Hematopoietic multipotent progenitor cell treated with erythropoietin and hydrocortisone succinate and interleukin-3 and kit ligand, for 17 days (in vitro differentiated cells): ENCODE data around the gene DLG2.
"Not testable (repeated sequence)": the region's sequence is repeated elsewhere in the genome, so short reads cannot be mapped to it uniquely, and the experiment has no call there.

Experiments
- DNase-seq: peaks from one replicate; pipeline ENCODE4 v3.0.0-alpha.2; 2015; ENCODE audit warnings: low spot score

The DLG2 gene

GRCh38 chr11:83455356-83455755, 2171.8 kb downstream of the DLG2 start:
- DNase-seq: no peak

DNA sequence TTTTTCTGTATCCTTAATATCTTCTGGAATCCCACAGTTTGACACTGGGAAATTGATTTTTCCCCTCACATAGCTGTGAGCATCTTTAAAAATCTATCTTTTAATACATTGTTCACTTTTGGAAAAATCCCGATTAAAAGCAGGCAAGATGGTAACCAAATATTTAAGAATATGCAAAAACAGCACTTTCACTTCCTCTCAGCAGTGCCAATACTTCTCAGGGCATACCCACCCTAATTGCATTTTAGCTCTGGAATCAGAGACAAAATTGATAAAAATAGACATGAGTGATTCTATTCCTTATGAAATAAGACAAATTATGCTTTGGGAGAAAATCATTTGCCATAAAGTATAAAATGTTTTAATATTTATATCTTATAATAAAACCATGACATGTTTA, 2172.5 kb downstream of the DLG2 start:
- no peak for DNase-seq

- no peak for DNase-seq
Measured at GRCh38 chr11:83449338-83449913, 2177.7 kb downstream of the DLG2 start.

DNA sequence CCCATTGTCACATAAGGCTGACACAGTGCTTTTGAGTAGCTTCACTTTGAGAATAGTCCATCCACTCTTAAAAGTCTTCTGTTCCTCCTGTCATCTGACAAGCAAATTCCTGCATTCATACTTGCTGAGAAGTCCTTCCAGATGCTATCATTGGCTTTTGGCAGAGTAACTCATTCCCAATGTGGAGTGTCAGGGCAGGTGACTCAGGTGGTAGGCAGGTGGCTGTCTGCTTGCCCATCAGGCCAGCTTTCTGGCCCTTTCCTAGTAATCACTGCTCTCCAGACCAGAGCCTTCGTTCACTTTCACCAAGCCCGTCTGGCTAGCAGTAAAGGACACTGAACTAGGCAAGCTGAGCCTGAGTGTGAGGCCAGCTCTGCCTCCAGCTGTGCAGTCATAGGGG, 2178.5 kb downstream of the DLG2 start:
- no peak for DNase-seq

DNA sequence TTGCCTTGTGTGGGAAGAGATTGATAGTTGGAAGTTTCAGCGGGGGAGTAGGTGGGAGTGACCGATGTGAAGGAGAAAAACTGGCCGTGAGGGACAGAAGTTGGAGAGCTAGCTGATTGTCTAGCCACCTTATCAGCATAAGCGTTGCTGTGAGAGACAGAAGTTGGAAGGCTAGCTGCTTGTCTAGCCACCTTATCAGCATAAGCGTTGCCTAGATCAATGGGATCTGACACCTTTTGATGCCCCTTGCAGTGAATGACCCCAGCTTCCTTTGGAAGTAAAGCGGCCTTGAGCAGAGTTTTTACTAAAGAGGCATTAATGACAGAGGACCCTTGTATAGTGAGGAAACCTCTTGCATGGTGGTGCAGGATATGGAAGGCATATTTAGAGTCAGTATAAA, 2183.3 kb downstream of the DLG2 start:
- DNase-seq: not testable (repeated sequence)

DNA sequence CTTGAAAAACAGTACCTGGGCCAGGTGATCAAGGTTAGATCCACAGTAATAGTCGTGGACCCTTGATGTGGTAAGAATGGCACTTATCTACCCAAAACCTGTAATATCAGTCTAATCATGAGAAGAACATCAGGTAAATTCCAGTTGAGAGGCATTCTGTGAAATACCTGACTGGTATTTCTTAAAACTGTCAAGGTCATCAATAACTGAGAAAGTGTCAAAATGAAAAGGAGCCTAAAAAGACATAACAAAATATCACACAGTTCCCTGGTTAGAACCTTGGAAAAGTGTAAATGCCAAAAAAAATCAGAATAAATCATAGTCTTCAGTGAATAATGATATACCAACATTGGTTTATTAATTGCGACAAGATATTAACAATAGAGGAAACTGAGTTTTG, 2185.5 kb downstream of the DLG2 start:
- no peak for DNase-seq

- no peak for DNase-seq
Measured at GRCh38 chr11:83441171-83441570, 2186.0 kb downstream of the DLG2 start.

GRCh38 chr11:83438438-83438837, 2188.7 kb downstream of the DLG2 start:
- DNase-seq: no peak

- no peak for DNase-seq
Measured at GRCh38 chr11:83437939-83438338, 2189.2 kb downstream of the DLG2 start.

DNA sequence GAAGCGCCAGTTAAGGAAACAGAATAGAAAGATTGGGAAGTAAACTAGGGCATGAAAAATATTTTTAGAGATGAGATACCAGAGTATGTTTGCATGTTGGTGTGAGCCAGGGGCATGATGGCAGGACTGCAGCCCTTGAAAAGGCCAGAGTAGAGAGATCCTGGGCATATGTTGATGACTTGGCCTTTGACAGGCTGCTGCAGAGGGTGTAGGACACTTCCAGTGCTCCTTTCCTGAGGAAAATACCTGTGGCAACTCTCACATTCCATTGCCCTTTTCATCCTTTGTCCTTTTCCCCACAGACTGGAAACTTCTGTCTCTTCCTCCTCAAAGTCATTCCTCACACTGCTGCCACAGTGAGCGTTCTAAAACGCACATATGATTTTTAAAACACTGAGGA, 2190.3 kb downstream of the DLG2 start:
- no peak for DNase-seq

DNA sequence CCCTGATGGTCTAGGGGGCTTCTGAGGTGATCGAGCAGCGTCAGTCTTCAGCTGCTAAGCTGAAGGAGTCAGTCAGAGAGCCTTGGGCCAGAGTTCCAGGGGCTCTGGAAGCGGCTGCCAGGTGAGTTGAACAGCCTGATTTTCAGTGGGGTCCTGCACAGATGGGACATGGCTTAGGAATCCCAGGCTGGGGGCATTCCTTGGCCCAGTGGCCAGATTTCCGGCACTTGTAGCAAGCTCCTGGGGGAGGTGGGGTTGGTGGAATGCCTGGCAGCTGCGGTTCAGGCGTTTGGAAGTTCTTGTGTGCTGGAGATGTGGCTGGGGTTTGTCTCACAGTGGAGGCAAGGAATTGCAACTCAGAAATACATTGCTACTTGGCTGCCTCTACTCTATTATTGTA, 2192.3 kb downstream of the DLG2 start:
- DNase-seq: not testable (repeated sequence)

DNA sequence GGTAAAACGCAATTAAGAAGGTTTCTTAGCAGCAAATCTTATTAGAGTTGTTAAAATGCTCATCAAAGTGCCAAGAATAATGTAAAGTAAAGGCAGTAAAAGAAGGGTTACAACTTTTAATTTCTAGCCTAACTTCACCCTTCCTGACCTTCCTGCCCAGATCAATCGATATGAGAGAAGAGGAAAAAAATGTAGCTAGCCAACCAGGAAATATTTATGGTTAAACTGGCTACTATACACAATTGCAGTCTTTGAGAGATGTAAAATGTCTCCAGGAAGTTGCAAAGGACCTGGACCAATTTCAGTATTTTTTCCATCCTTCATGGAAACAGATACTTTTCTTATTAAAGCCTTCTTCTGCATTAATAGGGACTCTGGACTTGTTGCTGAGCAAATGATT, 2199.2 kb downstream of the DLG2 start:
- DNase-seq: no peak

- DNase-seq: no peak
Measured at GRCh38 chr11:83427501-83427900, 2199.6 kb downstream of the DLG2 start.

- no peak for DNase-seq
Measured at GRCh38 chr11:83425137-83425466, 2202.0 kb downstream of the DLG2 start.

DNA sequence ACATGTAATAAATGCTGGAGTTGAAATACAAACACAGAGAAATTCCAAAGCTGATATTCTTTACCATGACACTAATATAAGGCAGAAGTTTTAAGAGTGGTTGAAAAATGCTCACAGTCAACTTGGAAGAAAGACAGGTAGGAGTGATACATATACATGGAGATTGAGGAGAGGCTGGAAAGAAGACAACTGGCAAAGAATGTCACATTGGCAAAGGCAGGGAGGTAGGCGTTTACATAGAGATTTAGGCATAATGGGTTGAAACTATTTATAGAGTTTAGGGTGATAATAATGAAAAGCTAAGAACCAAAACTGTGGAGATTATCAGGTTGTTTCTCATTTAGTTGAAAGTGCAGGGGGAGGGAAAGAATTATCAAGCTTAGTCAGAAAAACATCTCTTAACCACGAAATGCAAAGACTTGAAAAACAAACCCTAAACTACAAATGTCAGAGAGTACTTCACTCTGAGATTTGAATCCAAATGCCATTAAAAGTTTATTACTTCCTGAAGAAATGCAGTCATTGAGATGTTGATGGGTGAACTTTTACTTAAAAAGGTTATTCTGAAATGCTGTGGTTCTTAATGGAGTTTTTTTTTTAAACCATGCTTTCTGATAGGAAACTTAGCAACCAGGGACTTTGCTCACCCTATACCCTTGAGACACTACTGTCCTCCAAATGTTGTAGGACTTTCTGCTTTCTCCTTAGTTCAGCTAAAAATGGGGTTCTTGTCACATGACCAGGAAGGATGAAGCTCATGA, 2202.6 kb downstream of the DLG2 start:
- DNase-seq: no peak

GRCh38 chr11:83422641-83423040, 2204.5 kb downstream of the DLG2 start:
- DNase-seq: not testable (repeated sequence)

DNA sequence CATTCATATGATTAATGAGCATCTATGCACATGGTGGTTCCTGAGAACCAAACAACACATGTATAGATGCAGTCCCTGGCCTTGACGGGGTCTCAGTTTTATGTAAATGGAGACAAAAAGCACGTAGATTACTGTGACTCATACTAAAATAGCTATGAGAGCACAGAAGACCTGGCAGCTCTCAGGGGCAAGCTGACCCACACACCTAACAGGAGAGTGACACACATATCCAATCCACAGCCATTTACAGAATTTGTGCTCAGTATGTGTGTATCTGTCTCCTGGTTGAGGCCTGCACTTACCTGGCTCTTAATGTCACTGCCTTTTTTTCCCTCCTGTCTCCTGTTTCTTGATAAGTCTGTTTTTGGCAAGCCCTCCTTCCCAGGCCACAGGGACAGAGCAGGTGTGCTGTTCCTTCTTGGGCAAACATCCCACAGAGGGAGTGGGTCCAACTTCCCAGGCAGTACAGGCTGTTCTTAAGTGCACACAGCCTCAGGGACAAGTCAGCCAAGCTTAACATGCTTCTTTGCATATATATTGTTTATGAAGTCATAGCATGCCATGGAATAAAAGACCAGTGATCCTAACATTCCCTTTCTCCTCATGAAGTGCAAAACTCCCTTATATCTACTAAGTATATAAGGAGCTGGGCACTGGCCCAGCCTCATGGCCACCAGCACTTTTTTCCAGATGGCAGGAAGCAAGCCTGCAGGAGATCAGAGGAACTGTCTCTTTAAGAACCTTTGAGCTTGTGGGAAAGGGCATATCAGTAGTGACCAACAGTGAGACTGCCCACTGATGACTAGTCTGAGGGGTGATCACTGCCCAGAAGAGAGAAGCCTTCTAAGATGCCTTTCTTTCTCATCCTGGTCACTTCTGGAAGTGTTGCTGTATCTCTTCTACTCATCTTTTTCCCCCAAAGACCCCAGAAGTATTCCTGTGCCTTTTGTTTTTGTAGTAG, 2216.3 kb downstream of the DLG2 start:
- DNase-seq: no peak

DNA sequence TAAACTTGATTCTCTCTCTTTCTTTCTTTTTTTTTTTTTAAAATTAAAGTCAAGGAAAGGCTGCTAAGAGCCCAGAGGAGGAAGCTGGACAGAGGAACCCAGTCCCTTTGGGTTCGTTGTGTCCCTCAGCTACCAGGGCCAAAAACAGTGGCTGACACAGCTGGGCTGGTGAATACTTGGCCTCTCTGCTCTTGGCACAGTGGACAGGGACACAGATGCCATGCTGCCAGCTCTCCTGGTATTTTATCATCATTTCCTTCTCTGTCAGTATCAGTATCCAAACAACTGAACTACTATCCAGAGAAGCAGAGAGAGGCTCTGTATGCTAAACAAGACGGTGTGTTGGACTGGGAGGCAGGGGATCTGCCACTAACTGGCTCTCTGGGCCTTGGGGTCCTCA, 2217.3 kb downstream of the DLG2 start:
- no peak for DNase-seq

DNA sequence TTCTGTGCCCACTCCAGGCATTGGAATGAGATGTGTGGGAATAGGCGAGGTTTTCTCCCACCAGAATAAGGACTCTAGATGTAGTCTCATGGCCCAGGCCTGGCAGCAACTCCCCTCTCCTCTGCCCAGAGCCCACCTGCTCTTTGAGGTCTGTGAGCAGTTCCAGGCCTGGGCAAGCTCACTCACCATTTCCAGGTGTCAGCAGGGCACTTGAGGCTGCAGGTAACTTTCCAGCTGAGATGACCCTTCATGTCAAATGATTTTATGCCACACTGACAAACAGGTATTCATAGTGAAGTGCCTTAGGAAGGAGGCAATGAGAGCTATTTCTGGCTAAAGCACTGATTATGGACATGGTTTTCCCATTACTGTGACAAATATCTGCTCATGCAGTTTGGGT, 2217.7 kb downstream of the DLG2 start:
- DNase-seq: no peak

DNA sequence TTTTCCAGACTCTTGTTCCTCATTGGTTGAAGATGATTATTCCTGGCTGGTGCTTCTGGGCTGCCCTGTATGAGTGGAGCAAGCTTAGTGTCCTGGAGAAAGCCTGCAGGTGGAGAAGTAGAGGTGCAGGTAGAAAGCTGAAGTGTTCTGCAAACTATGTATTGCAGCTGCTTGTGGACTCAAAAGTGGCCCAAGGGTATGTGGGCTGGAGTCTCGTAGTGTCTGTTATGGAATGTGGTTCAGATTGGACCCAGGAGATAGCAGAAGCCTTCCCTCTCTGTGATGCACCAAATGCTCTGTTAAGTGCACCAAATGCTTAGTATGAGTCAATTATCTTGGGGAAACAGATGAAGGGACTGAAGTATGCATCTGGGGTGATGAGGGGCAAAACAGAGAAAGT, 2218.2 kb downstream of the DLG2 start:
- no peak for DNase-seq
